HL-60 (cell line): ENCODE data around the gene PRPSAP1.

ENCODE experiments used
- POLR2AphosphoS5 ChIP-seq: IDR thresholded peaks from 2 replicates; pipeline ENCODE4 v1.6.1; 2012; ENCODE audit warnings: low read depth
- TF ChIP-seq, protein P1 (sequence below): IDR thresholded peaks from one replicate; pipeline ENCODE4 v1.5.1; 2011; ENCODE audit warnings: low read length, control low read depth, inconsistent platforms; ENCODE audit not compliant: insufficient read depth

DNA sequence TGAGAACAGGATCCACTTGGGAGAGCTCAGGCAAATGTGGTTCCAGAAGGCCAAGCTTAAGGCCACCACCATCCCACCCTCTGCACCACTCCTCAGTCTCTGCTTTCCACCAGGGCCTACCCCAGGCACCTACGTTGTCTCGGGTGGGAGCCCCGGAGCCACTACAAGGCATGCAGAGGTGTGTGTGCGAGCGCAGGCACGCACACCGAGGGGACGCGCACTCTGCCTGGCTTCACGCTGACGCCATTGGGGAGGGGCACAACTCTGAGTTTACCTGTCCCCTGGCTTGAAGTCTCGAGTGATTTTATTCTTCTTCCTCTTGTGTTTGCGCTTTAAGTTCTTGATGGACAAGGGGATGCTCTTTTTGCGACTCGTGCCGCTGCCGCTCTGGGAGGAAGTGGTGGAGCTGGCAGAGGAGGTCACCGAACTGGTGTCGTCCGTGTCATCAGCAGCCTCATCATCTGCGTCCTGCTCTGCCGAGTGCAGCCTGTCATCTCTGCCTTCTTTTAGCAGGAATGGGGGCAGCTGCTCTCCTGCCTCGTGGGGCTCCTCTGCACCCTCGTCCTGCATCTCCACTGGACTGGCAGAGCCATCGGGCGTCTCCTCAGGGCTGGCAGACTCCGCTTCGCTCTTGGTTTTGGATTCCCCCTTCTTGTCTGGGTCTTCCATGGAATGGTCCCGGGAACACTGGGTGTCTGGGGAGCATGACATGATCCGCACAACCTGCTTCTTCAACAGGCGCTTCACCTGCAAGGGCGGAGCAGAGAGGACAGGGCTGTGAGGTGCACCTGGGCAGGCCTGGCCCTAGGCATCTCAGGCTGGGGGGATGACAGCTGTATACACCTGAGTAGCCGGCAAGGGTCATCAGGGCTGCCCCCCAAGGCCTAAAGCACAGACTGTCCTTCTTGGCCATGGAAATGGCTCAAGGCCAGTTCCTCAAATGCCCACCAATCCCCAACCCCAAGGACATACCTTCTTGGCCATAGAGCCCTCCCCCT is 45.8 kb upstream of the PRPSAP1 start:
- TF ChIP-seq, protein P1, sequence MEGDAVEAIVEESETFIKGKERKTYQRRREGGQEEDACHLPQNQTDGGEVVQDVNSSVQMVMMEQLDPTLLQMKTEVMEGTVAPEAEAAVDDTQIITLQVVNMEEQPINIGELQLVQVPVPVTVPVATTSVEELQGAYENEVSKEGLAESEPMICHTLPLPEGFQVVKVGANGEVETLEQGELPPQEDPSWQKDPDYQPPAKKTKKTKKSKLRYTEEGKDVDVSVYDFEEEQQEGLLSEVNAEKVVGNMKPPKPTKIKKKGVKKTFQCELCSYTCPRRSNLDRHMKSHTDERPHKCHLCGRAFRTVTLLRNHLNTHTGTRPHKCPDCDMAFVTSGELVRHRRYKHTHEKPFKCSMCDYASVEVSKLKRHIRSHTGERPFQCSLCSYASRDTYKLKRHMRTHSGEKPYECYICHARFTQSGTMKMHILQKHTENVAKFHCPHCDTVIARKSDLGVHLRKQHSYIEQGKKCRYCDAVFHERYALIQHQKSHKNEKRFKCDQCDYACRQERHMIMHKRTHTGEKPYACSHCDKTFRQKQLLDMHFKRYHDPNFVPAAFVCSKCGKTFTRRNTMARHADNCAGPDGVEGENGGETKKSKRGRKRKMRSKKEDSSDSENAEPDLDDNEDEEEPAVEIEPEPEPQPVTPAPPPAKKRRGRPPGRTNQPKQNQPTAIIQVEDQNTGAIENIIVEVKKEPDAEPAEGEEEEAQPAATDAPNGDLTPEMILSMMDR = no peak
- TF ChIP-seq POLR2AphosphoS5 = no peak
